Brain microvascular endothelial cell (primary cell): ENCODE measurements around the gene DSE.
A peak's percentile ranks its signal among the peaks of the same experiment; 100 is the strongest.

Experiments
- DNase-seq: peaks from one replicate; pipeline ENCODE4 v3.0.0-alpha.2; 2020
- H3K27ac ChIP-seq: fragments of 250-450 bp; sonication (Bioruptor Pico); 2 replicates; pipeline ENCODE4 v1.5.1; 2020; ENCODE audit warnings: mild to moderate bottlenecking, moderate library complexity
- H3K27me3 ChIP-seq: fragments of 250-450 bp; sonication (Bioruptor Pico); replicated peaks from 2 replicates; pipeline ENCODE4 v1.5.1; 2020; ENCODE audit warnings: mild to moderate bottlenecking
- H3K36me3 ChIP-seq: fragments of 250-450 bp; sonication (Bioruptor Pico); replicated peaks from 2 replicates; pipeline ENCODE4 v1.5.1; 2020; ENCODE audit warnings: mild to moderate bottlenecking
- H3K4me3 ChIP-seq: 2 replicates; pipeline ENCODE4 v1.5.1; 2011; ENCODE audit warnings: low read depth, mild to moderate bottlenecking, control low read depth, low read length, moderate library complexity
- CTCF ChIP-seq: IDR thresholded peaks from 2 replicates; pipeline ENCODE4 v1.5.1; 2011; ENCODE audit warnings: low read depth, mild to moderate bottlenecking, moderate library complexity, low read length, control low read depth, inconsistent platforms; ENCODE audit errors: missing control alignments
- in situ Hi-C: cut with HindIII; loops from 2 replicates; pipeline ENCODE4 v1.10.0; 2017; ENCODE audit warnings: low sequenced_read_pairs, low pct_ligation_motif_present

DSE gene

GRCh38 chr6:116437656-116438055 lies 66.9 kb downstream of the DSE start:
- H3K36me3 ChIP-seq, result peaks cover 10% of the 10 kb centered on the region
- H3K27me3 ChIP-seq, result no peaks in the 10 kb centered on the region
- no peak overlapping the region for H3K27ac ChIP-seq
- in situ Hi-C loops, result no loop called here
- DNase-seq, result no peak
- no peak for TF ChIP-seq CTCF
- no peak overlapping the region for H3K4me3 ChIP-seq

GRCh38 chr6:116438590-116439448 lies 68.1 kb downstream of the DSE start:
- no peak for DNase-seq
- peaks cover 3% of the 10 kb centered on the region for H3K36me3 ChIP-seq
- no peak overlapping the region for H3K4me3 ChIP-seq
- no peak for TF ChIP-seq CTCF
- no peak overlapping the region for H3K27ac ChIP-seq
- no peaks in the 10 kb centered on the region for H3K27me3 ChIP-seq
- in situ Hi-C loops, result no loop called here

- H3K4me3 ChIP-seq, result no peak overlapping the region
- H3K27ac ChIP-seq, result no peak overlapping the region
- peaks cover 3% of the 10 kb centered on the region for H3K36me3 ChIP-seq
- H3K27me3 ChIP-seq, result no peaks in the 10 kb centered on the region
- no peak for TF ChIP-seq CTCF
- in situ Hi-C loops, result no loop called here
- DNase-seq, result no peak
Measured at GRCh38 chr6:116439522-116440051, 68.8 kb downstream of the DSE start.

- no peak overlapping the region for H3K27ac ChIP-seq
- no peaks in the 10 kb centered on the region for H3K36me3 ChIP-seq
- in situ Hi-C loops, result no loop called here
- DNase-seq, result no peak
- TF ChIP-seq CTCF, result no peak
- no peak overlapping the region for H3K4me3 ChIP-seq
- H3K27me3 ChIP-seq, result no peaks in the 10 kb centered on the region
Measured at GRCh38 chr6:116443105-116443504, 72.4 kb downstream of the DSE start.

GRCh38 chr6:116444092-116444491 lies 73.3 kb downstream of the DSE start:
- Histone ChIP-seq H3K27ac (no peak overlapping the region), H3K27me3 (no peaks in the 10 kb centered on the region), H3K36me3 (no peaks in the 10 kb centered on the region), H3K4me3 (no peak overlapping the region)
- TF ChIP-seq CTCF, result peak; percentile 61
- in situ Hi-C loops, result no loop called here
- DNase-seq, result peak; percentile 28
